C4-2B (cell line): ENCODE data around the gene SLC2A10.

Experiments used
- CTCF ChIP-seq: fragments of 450-650 bp; conservative IDR thresholded peaks from 2 replicates; pipeline ENCODE4 v1.5.1; 2017; ENCODE audit warnings: mild to moderate bottlenecking
- ZFX ChIP-seq: fragments of 450-650 bp; IDR thresholded peaks from 2 replicates; pipeline ENCODE4 v1.6.1; 2017

- TF ChIP-seq CTCF (no peak), ZFX (no peak)
These were observed 2.7 kb downstream of the SLC2A10 start for GRCh38 chr20:46712056-46712636.
